IPS-18c (cell line): ENCODE measurements around the gene CAPN13.

Experiments used
- H3K4me3 ChIP-seq: 2 replicates; pipeline ENCODE4 v1.7.0; 2013; ENCODE audit warnings: low read depth, mild to moderate bottlenecking, low read length, moderate library complexity; ENCODE audit not compliant: insufficient read depth
- H3K9me3 ChIP-seq: one replicate; pipeline ENCODE4 v1.6.1; 2013; ENCODE audit warnings: mild to moderate bottlenecking, low read length, moderate library complexity; ENCODE audit not compliant: control insufficient read depth, insufficient read depth

Gene CAPN13

GRCh38 chr2:30769891-30770462 is 37.3 kb downstream of the CAPN13 start:
- H3K9me3 ChIP-seq: no peaks in the 10 kb centered on the region
- H3K4me3 ChIP-seq: no peak overlapping the region

- no peaks in the 10 kb centered on the region for H3K9me3 ChIP-seq
- no peak overlapping the region for H3K4me3 ChIP-seq
Measured at GRCh38 chr2:30769481-30769780, 37.8 kb downstream of the CAPN13 start.

GRCh38 chr2:30768708-30769480 is 38.4 kb downstream of the CAPN13 start:
- Histone ChIP-seq H3K9me3 (no peaks in the 10 kb centered on the region), H3K4me3 (no peak overlapping the region)

DNA sequence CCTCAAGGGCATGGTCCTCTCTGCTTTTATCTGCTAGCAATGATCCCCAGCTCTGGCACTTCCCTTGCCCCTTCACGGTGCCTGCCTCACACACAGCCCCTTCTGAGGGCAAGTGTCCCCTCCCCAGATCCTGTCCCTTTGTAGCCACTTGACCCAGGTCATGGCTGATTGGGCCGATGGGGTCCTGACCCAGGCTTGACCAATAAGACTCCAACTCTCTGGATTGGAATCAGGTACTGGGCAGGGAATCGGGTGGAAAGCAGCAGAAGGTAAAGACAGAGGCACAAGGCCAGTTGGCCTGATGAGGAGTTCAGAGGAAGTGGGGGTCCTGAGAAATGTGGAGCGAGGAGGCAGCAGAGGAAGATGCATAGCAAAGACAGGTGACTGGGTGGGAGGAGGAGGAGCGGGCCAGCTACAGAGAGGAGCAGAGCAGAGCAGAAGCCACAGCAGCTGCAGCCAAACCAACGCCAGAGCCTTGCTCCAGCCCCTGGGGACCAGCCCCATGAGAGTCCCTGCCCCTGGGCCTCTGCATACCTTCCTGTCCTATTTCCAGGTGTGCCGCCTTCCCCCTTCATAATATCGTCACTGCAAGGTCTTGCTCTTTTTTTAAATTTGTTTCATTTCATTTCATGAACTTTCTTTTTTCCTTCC is 39.1 kb downstream of the CAPN13 start:
- H3K4me3 ChIP-seq: no peak overlapping the region

DNA sequence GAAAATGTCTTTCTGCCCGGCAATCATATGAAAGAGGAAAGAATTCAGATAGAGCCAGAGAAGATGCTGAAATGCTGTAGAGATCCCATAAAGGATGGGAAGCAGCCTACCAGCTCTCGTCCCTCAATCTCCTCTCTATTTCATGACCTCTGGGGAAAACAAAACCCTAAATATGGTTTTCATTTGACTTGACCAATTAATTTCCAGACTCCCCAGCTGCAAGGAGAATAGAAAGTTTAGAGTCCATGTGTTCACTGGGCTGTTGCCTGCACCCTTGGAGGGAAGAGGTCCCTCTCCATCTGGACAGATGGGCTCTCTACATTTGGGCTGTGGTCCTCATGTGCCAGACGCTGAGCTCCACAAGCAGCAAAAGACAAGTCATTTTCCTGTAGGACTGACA is 40.6 kb downstream of the CAPN13 start:
- no peak overlapping the region for H3K4me3 ChIP-seq

More for the DNA sequence above, 39.1 kb downstream of the CAPN13 start:
- no peaks in the 10 kb centered on the region for H3K9me3 ChIP-seq

GRCh38 chr2:30765876-30766470 is 41.3 kb downstream of the CAPN13 start:
- no peak overlapping the region for H3K4me3 ChIP-seq
- H3K9me3 ChIP-seq: no peaks in the 10 kb centered on the region

More for the DNA sequence above, 40.6 kb downstream of the CAPN13 start:
- H3K9me3 ChIP-seq: no peaks in the 10 kb centered on the region

DNA sequence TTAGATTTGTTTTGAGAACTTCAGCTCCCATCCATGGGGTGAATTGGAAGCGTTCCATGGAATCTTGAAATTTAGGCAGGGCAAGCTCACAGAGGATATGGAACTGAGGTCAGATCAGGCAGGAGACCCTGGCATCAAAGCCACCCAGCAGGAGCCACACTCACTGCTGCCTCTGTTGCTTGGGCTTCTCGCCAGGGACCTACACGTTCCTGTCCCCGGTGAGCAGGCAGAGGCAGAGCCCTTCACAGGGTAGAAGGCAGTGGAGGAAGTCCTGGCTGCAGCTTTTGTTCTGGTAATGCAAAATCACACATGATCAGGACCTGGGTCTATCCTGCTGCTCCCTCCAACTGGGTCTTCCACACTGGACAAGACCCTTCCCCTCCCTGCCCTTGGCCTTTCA is 42.1 kb downstream of the CAPN13 start:
- Histone ChIP-seq H3K4me3 (no peak overlapping the region), H3K9me3 (no peaks in the 10 kb centered on the region)

DNA sequence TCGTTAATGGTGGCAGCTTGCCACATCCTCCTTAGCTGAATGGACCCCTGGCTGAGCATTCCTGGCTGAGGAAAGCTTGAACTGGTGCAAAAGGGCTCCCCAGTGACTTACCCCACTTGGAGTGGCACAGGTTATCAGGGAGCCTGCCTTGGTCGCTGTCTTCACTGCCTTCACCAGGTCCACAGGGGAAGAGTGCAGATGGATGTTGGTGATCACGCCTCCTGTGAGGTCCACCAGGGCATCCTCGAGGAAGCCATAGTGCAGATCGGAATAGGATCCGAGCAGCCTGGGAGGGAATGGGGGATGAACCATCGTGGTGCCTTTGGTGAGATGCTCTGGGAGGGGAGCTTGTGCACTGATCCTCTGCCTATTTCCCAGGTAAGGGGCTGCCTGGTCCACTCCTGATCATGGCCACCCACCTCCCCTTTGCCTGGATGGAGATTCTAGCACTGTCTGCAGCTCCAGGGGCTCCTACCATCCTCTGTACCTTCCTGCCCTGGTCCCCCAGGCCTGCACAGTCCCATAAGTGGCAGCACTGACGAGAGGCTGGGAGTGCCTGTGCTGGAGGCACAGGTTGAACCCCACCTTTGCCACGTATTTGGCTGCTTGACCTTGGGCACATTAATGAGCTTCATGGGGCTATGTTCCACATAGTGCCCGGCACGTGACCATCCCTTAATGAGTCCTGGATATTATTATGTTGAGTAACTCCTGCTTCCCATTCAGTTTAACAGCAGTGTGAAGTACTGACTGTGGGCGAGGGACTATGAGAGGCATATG is 43.0 kb downstream of the CAPN13 start:
- Histone ChIP-seq H3K4me3 (no peak overlapping the region), H3K9me3 (no peaks in the 10 kb centered on the region)

GRCh38 chr2:30763151-30763660 is 44.0 kb downstream of the CAPN13 start:
- H3K9me3 ChIP-seq: no peaks in the 10 kb centered on the region

DNA sequence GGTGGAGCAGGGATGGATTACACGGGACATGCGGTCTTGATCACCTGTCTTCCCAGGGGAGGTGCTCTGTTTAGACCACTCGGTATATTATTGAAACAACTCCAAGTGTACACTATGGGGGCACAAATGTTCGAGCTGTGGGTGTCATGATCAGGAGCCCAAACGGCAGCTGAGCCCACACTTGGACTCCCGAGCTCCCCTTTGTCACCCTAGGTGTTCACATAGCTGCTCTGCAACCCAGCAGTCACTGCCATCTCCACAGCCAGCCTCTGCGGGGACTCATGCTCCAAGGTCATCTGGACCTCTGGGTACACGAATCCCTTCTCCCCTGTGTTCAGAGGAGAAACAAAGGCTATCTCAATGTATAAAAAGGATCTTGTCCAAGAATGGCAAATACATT is 46.0 kb downstream of the CAPN13 start:
- Histone ChIP-seq H3K9me3 (no peaks in the 10 kb centered on the region), H3K4me3 (no peak overlapping the region)

More at GRCh38 chr2:30763151-30763660, 44.0 kb downstream of the CAPN13 start:
- H3K4me3 ChIP-seq: no peak overlapping the region

DNA sequence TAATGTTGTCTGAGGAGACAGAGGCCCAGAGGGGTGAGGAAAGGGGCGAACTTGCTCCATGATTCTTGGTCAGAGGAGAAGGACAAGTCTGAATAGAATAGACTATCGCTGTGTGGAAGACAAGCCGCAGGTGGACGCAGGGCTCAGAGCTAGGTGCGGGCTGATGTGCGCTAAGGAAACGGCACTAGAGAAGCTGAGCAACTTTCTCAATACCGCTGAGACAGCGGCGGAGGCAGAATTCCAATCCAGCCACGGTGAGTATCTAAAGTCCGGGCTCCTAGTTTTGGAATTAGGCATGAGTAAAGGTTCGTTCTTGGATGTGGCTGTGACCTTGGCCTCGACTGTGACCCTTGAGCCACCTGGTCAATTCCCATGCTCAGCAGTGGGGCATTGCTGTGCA is 47.8 kb downstream of the CAPN13 start:
- Histone ChIP-seq H3K4me3 (no peak overlapping the region), H3K9me3 (no peaks in the 10 kb centered on the region)

GRCh38 chr2:30758191-30758651 is 49.0 kb downstream of the CAPN13 start:
- Histone ChIP-seq H3K4me3 (no peak overlapping the region), H3K9me3 (no peaks in the 10 kb centered on the region)

DNA sequence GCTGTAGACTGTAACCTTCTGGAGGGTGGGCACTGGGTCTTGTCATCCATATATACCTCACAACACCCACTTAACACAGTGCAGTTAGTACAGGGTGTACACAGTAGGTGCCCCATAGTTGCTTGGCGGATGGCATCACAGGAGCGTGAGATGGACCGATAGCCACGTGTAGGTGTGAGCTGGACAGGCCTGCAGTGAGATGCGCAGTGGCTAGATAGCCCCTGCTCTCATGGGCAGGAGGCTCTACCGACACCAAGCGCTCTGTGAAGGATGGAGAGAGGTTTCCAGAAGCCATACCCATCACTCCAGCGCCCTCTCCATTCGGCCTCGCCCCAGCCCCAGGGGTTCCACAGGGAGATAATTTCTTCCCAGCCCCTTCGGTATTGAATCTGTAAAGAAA is 49.5 kb downstream of the CAPN13 start:
- H3K4me3 ChIP-seq: no peak overlapping the region

DNA sequence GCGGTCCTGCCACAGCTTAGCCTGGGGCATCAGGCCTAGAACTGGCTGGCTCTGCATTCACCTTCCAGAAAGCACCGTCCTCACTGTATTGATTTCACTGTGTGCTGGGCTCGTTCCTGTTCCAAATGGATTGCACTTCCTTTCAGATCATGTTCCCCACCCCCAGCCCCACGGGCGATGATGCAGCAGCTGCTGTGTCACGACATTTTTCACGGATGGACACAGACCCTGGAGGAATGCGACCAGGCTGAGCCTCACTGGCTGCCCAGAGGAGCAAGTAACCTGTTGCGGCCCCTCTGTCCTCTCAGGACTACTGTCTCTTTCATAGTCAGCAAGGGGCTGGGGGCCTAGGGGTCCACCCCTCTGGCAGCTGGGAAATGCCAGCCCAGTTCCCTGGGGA is 50.3 kb downstream of the CAPN13 start:
- H3K9me3 ChIP-seq: no peaks in the 10 kb centered on the region
- H3K4me3 ChIP-seq: no peak overlapping the region

More for the DNA sequence above, 49.5 kb downstream of the CAPN13 start:
- H3K9me3 ChIP-seq: no peaks in the 10 kb centered on the region

DNA sequence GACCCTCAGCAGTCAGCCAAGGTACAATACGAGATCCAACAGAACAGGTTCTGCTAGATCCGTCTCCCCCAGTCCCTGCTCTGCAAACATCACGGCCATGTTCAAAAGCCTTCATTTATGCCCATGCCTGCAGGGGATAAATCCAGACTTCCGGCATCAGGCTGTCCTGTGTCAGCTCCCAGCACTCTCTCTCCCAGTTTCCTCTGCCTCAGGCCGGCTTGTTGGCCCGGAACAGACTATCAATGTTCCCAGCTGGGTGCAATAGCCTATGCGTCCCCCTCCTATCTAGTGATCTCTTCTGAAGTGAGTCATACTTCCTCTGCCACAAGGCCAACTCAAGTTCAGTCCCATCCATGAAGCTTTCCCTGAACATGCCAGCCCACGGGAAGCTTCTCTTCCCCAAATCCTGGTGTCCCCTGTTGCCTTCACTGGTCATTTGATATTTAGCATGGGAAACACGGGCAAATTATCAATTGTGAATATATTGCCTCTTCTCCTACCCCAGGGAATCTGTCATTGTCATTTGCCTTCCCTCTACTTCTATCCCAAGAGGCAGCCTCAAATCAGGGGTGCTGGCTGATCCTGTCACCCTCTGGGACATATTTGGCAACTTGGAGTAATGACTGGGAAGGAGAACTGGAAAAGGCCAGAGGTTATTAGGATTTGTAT is 51.1 kb downstream of the CAPN13 start:
- H3K4me3 ChIP-seq: no peak overlapping the region
- H3K9me3 ChIP-seq: no peaks in the 10 kb centered on the region

GRCh38 chr2:30753630-30754029 is 53.6 kb downstream of the CAPN13 start:
- Histone ChIP-seq H3K4me3 (no peak overlapping the region), H3K9me3 (no peaks in the 10 kb centered on the region)

GRCh38 chr2:30752811-30753210 is 54.4 kb downstream of the CAPN13 start:
- Histone ChIP-seq H3K9me3 (no peaks in the 10 kb centered on the region), H3K4me3 (no peak overlapping the region)
